GM18505 (cell line): ENCODE measurements around the gene RRP12.

ENCODE experiments used
- ATAC-seq: cut with Tn5 transposase; IDR thresholded peaks from one replicate; pipeline ENCODE4 v1.9.1; 2021; ENCODE audit not compliant: unreplicated experiment
- POLR2A ChIP-seq: IDR thresholded peaks from 4 replicates; pipeline ENCODE4 v1.6.1; 2011; ENCODE audit warnings: borderline replicate concordance; ENCODE audit not compliant: insufficient read depth, insufficient read length; ENCODE audit errors: extremely low read depth

RRP12 gene

GRCh38 chr10:97373456-97373855, 27.7 kb downstream of the RRP12 start:
- no peak for TF ChIP-seq POLR2A
- ATAC-seq = no peak

GRCh38 chr10:97372233-97372875, 28.8 kb downstream of the RRP12 start:
- ATAC-seq = no peak
- no peak for TF ChIP-seq POLR2A

GRCh38 chr10:97371696-97372095, 29.4 kb downstream of the RRP12 start:
- no peak for TF ChIP-seq POLR2A
- no peak for ATAC-seq

- no peak for ATAC-seq
- no peak for TF ChIP-seq POLR2A
Observed at GRCh38 chr10:97367126-97367649, 34.0 kb downstream of the RRP12 start.

GRCh38 chr10:97366572-97366971, 34.6 kb downstream of the RRP12 start:
- no peak for TF ChIP-seq POLR2A
- no peak for ATAC-seq

- TF ChIP-seq POLR2A = no peak
- ATAC-seq = no peak
Observed at GRCh38 chr10:97365761-97366351, 35.3 kb downstream of the RRP12 start.

- ATAC-seq = no peak
Observed at GRCh38 chr10:97363071-97363470, 38.1 kb downstream of the RRP12 start.

GRCh38 chr10:97362310-97363033, 38.7 kb downstream of the RRP12 start:
- no peak for ATAC-seq

More at GRCh38 chr10:97363071-97363470, 38.1 kb downstream of the RRP12 start:
- TF ChIP-seq POLR2A = no peak

GRCh38 chr10:97361537-97361901, 39.6 kb downstream of the RRP12 start:
- no peak for ATAC-seq

More at GRCh38 chr10:97362310-97363033, 38.7 kb downstream of the RRP12 start:
- TF ChIP-seq POLR2A = no peak

GRCh38 chr10:97360705-97361536, 40.2 kb downstream of the RRP12 start:
- TF ChIP-seq POLR2A = no peak
- ATAC-seq = no peak

More at GRCh38 chr10:97361537-97361901, 39.6 kb downstream of the RRP12 start:
- TF ChIP-seq POLR2A = no peak

- no peak for TF ChIP-seq POLR2A
- ATAC-seq = no peak
Observed at GRCh38 chr10:97358781-97359180, 42.4 kb downstream of the RRP12 start.

- no peak for TF ChIP-seq POLR2A
- ATAC-seq = no peak
Observed at GRCh38 chr10:97358349-97358748, 42.8 kb downstream of the RRP12 start.

- ATAC-seq = no peak
- TF ChIP-seq POLR2A = no peak
Observed at GRCh38 chr10:97356918-97357317, 44.2 kb downstream of the RRP12 start.
